Measurements from ENCODE around the gene TTLL9. TPM values are rescaled to one million over a fixed set of nuclear protein-coding genes. Genes with fewer than 3 reads are reported as not detected.

Gene TTLL9
- total RNA-seq, 2 experiments from 2014 or later = not detected

DNA sequence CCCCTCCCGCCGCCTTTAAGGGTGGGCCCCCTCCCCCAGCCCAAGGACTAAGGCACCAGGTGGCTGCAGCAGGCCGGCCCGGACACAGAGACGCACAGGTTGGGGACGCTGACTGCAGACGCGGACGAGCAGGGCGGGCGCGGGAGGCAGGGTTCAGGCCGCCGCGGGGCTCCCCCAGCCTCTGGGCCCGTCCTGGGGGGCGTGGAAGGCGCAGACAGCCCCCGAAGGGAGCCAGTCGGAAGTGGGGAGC, 9.4 kb upstream of the TTLL9 start:
- Mint-ChIP-seq H3K4me3 (no peak overlapping the region), H3K27ac (no peak overlapping the region), H3K4me1 (peaks cover 3% of the 10 kb centered on the region), H3K36me3 (no peaks in the 10 kb centered on the region), H3K9me3 (no peaks in the 10 kb centered on the region), H3K27me3 (peaks cover 31% of the 10 kb centered on the region)
- no peak for DNase-seq

DNA sequence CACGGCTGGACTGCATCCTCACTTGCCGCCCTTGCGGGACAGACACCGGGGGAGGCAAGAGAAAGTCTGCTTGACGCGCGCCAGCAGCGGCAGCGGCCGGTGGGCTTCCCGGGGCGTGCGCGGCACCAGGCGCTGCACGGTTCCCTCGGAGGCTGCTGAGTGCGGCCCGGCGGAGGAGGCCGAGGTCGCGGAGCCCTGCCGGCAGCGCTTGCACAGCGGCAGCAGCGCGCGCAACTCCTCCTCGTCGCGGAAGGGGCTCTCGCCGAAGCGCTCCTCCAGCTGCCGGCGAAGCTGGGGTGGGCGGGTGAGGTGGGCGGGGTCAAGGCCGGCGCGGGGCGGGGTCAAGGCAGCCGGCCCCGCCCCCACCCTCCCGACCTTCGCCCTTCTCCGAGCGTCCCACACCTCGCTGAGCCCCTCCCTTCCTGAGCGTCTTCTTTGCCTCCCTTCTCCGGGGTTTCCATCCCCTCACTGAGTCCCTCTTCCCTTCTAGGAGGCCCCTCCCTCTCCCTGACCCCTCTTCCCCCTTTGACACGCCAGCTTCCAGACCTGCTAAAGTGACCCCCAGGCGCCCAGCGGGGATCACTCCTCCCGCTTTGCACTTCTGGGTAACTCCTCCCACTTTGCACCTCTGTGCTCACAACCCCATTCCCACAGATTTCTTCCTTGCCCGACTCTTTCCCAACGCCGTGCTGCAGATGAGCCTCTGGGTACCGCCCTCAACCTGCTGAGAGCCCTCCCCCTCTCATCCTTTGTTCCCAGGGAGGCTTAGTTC, 8.9 kb upstream of the TTLL9 start:
- Mint-ChIP-seq H3K4me1 (peaks cover 3% of the 10 kb centered on the region), H3K4me3 (peak overlapping the region; percentile 18), H3K36me3 (no peaks in the 10 kb centered on the region), H3K9me3 (no peaks in the 10 kb centered on the region), H3K27ac (no peak overlapping the region), H3K27me3 (peaks cover 31% of the 10 kb centered on the region)
- DNase-seq = peak; percentile 82

GRCh38 chr20:31862157-31862470, 8.3 kb upstream of the TTLL9 start:
- Mint-ChIP-seq H3K9me3 (no peaks in the 10 kb centered on the region), H3K36me3 (no peaks in the 10 kb centered on the region), H3K27me3 (peaks cover 31% of the 10 kb centered on the region), H3K4me3 (no peak overlapping the region), H3K4me1 (peaks cover 3% of the 10 kb centered on the region), H3K27ac (no peak overlapping the region)
- DNase-seq = no peak

GRCh38 chr20:31862506-31862905, 7.9 kb upstream of the TTLL9 start:
- H3K9me3 Mint-ChIP-seq = no peaks in the 10 kb centered on the region
- H3K36me3 Mint-ChIP-seq = no peaks in the 10 kb centered on the region
- H3K27ac Mint-ChIP-seq = no peak overlapping the region
- H3K4me1 Mint-ChIP-seq = peaks cover 3% of the 10 kb centered on the region
- H3K27me3 Mint-ChIP-seq = peaks cover 31% of the 10 kb centered on the region
- DNase-seq = no peak
- no peak overlapping the region for H3K4me3 Mint-ChIP-seq

DNA sequence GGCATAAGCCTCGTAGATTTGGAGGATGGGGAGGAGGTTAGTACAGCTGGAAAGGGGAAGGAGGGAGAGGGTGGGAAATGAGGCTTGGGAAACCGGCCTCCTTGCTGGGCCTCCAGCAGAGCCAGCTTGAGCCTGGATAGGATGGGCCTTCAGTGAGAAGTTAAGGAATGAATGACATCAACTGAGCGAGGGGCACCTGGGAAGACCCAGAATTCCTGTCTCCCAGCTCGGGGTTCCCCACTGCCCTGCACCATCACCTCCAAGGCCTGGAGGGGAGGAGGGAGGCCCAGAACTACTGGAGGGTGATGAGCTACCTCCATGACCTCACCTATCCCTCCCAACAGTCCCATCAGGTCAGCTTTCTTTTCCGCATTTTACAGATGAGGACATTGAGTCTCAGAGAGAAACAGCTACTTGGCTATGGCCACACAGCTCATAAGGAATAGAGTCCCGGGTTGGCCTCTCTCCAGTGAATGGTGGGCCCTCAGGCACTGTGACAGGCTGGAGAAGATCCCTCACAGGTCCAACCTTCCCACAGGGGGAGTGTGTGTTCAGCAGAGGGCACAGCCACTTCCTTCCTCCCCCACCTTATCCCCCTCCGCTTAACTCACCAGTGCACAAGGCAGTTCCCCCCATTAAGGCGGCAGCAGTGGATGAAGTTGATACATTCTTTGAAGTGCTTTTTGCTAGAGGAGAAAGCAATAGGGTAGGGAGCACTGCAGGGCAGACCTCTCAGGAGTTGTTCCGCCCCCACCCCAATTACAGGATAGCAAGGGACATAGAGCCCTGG, 6.9 kb upstream of the TTLL9 start:
- H3K4me3 Mint-ChIP-seq = no peak overlapping the region
- no peak for DNase-seq
- H3K27ac Mint-ChIP-seq = no peak overlapping the region
- peaks cover 3% of the 10 kb centered on the region for H3K4me1 Mint-ChIP-seq
- H3K9me3 Mint-ChIP-seq = no peaks in the 10 kb centered on the region
- H3K36me3 Mint-ChIP-seq = no peaks in the 10 kb centered on the region
- peaks cover 29% of the 10 kb centered on the region for H3K27me3 Mint-ChIP-seq

GRCh38 chr20:31864521-31865400, 5.7 kb upstream of the TTLL9 start:
- H3K4me1 Mint-ChIP-seq = peaks cover 3% of the 10 kb centered on the region
- peaks cover 29% of the 10 kb centered on the region for H3K27me3 Mint-ChIP-seq
- DNase-seq = no peak
- H3K27ac Mint-ChIP-seq = no peak overlapping the region
- H3K36me3 Mint-ChIP-seq = no peaks in the 10 kb centered on the region
- no peaks in the 10 kb centered on the region for H3K9me3 Mint-ChIP-seq
- H3K4me3 Mint-ChIP-seq = no peak overlapping the region

DNA sequence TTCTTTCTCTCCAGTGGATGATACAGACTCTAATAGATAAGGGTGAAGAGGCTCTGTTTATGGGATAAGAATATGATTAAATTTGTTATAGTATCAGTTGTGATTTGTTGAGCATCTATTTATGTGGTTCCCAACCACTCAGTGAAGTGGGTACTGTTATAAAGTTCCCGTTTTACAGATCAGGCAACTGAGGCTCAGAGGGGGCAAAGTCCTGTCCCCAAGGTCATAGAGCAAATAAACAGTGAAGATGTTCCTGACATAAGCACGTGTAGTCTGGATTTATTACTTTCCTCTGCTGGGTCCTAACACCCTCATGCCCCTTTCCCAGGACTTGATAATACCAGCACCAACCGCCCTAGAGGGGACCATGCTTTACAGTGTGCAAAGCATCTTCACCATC, 4.2 kb upstream of the TTLL9 start:
- Mint-ChIP-seq H3K4me1 (peaks cover 9% of the 10 kb centered on the region), H3K4me3 (no peak overlapping the region), H3K36me3 (no peaks in the 10 kb centered on the region), H3K9me3 (no peaks in the 10 kb centered on the region), H3K27ac (no peak overlapping the region), H3K27me3 (peaks cover 29% of the 10 kb centered on the region)
- no peak for DNase-seq

DNA sequence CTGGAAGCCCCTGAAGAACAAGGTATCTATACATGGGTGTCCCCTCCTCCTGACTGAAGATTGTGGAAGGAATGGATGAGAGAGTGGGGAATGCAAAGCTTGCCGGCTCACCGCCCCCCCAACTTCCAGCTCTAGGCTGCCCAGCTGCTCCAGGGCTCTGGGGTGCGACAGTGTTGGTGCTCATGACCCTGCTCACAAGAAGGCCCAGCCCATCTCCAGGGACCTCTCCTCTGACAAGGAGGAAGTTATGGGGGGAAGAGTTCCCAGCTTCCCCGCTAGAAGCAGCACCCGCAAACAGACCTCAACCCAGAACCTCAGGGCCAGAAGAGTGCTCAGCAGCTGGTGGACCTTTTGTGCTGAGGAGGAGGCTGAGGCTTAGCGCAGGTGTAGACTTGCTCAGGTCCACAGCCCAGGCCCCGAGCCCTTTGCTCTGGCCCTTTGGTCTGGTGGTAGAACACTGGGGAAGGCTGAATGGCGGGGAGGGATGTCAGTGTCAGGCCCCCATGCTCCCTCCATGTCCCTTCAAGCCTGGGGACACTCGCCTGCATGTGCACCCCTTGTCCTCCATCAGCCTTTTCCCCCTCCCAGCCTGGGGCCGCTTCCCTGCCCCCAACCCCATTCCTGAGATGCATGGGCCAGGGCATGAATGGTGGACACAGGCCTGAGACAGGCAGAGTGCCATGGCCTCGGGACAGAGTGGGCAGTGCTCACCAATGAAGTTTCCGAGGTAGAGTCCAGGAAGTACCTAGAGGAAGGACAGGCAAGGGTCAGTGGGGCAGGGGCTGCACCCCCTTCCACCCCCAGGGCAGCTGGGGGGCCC, 1.4 kb upstream of the TTLL9 start:
- Mint-ChIP-seq H3K27ac (no peak overlapping the region), H3K36me3 (no peaks in the 10 kb centered on the region), H3K4me3 (peak overlapping the region; percentile 38), H3K9me3 (no peaks in the 10 kb centered on the region), H3K4me1 (peaks cover 10% of the 10 kb centered on the region), H3K27me3 (peaks cover 43% of the 10 kb centered on the region)
- DNase-seq = no peak

GRCh38 chr20:31869673-31869941, 827 bp upstream of the TTLL9 start:
- no peak overlapping the region for H3K27ac Mint-ChIP-seq
- peaks cover 10% of the 10 kb centered on the region for H3K4me1 Mint-ChIP-seq

GRCh38 chr20:31870726-31871617, 538 bp downstream of the TTLL9 start:
- H3K27ac Mint-ChIP-seq = no peak overlapping the region
- no peak for DNase-seq
- peak overlapping the region; percentile 71 for H3K4me3 Mint-ChIP-seq
- H3K4me1 Mint-ChIP-seq = peaks cover 10% of the 10 kb centered on the region
- no peaks in the 10 kb centered on the region for H3K9me3 Mint-ChIP-seq
- H3K27me3 Mint-ChIP-seq = peaks cover 43% of the 10 kb centered on the region
- no peaks in the 10 kb centered on the region for H3K36me3 Mint-ChIP-seq

More at GRCh38 chr20:31869673-31869941, 827 bp upstream of the TTLL9 start:
- no peaks in the 10 kb centered on the region for H3K9me3 Mint-ChIP-seq
- no peak for DNase-seq
- H3K4me3 Mint-ChIP-seq = peak overlapping the region; percentile 72
- H3K27me3 Mint-ChIP-seq = peaks cover 43% of the 10 kb centered on the region
- H3K36me3 Mint-ChIP-seq = no peaks in the 10 kb centered on the region

- Mint-ChIP-seq H3K9me3 (no peaks in the 10 kb centered on the region), H3K27me3 (peaks cover 43% of the 10 kb centered on the region), H3K36me3 (no peaks in the 10 kb centered on the region), H3K27ac (no peak overlapping the region), H3K4me1 (peaks cover 10% of the 10 kb centered on the region), H3K4me3 (no peak overlapping the region)
- DNase-seq = no peak
These were observed 1.2 kb downstream of the TTLL9 start for GRCh38 chr20:31871618-31871954.

- Mint-ChIP-seq H3K4me3 (no peak overlapping the region), H3K9me3 (no peaks in the 10 kb centered on the region), H3K4me1 (peaks cover 10% of the 10 kb centered on the region), H3K27me3 (peaks cover 43% of the 10 kb centered on the region), H3K27ac (no peak overlapping the region), H3K36me3 (no peaks in the 10 kb centered on the region)
- no peak for DNase-seq
These were observed 2.0 kb downstream of the TTLL9 start for GRCh38 chr20:31872406-31872805.

- no peaks in the 10 kb centered on the region for H3K9me3 Mint-ChIP-seq
- no peak overlapping the region for H3K4me3 Mint-ChIP-seq
- H3K36me3 Mint-ChIP-seq = no peaks in the 10 kb centered on the region
- no peak overlapping the region for H3K27ac Mint-ChIP-seq
- peaks cover 37% of the 10 kb centered on the region for H3K27me3 Mint-ChIP-seq
- no peak for DNase-seq
- peaks cover 13% of the 10 kb centered on the region for H3K4me1 Mint-ChIP-seq
These were observed 5.2 kb downstream of the TTLL9 start for GRCh38 chr20:31875671-31876070.

- Mint-ChIP-seq H3K27ac (no peak overlapping the region), H3K9me3 (no peaks in the 10 kb centered on the region), H3K4me1 (peaks cover 8% of the 10 kb centered on the region), H3K4me3 (no peak overlapping the region), H3K27me3 (peaks cover 20% of the 10 kb centered on the region), H3K36me3 (no peaks in the 10 kb centered on the region)
- DNase-seq = no peak
These were observed 7.2 kb downstream of the TTLL9 start for GRCh38 chr20:31877684-31878083.
